HepG2 (cell line): ENCODE measurements around the gene SYCP2. TPM values are rescaled to one million over a fixed set of nuclear protein-coding genes. Genes with fewer than 3 reads are reported as not detected.

Experiments
- ERF ChIP-seq: IDR thresholded peaks from 2 replicates; pipeline ENCODE4 v1.6.1; 2018; ENCODE audit warnings: missing biosample characterization, missing genetic modification reagents
- FOXC1 ChIP-seq: sonication (generic); formaldehyde crosslinking; IDR thresholded peaks from 2 replicates; pipeline ENCODE4 v1.8.0; 2022; ENCODE audit warnings: mild to moderate bottlenecking, missing genetic modification reagents, borderline replicate concordance
- FOXM1 ChIP-seq: sonication (generic); formaldehyde crosslinking; IDR thresholded peaks from 2 replicates; pipeline ENCODE4 v1.5.0; 2020; ENCODE audit warnings: missing genetic modification reagents
- HDAC1 ChIP-seq: sonication (generic); formaldehyde crosslinking; IDR thresholded peaks from 2 replicates; pipeline ENCODE4 v1.5.1; 2020; ENCODE audit warnings: mild to moderate bottlenecking, missing genetic modification reagents
- HDAC2 ChIP-seq: sonication (generic); formaldehyde crosslinking; IDR thresholded peaks from 2 replicates; pipeline ENCODE4 v1.4.0; 2020; ENCODE audit warnings: missing genetic modification reagents
- KDM2A ChIP-seq: sonication (generic); formaldehyde crosslinking; IDR thresholded peaks from 2 replicates; pipeline ENCODE4 v1.4.0; 2020; ENCODE audit warnings: low read depth, missing genetic modification reagents, borderline replicate concordance
- MYNN ChIP-seq: sonication (generic); formaldehyde crosslinking; IDR thresholded peaks from 2 replicates; pipeline ENCODE4 v1.4.0; 2020; ENCODE audit warnings: mild to moderate bottlenecking, low read depth, missing genetic modification reagents
- MZF1 ChIP-seq: sonication (generic); formaldehyde crosslinking; IDR thresholded peaks from 2 replicates; pipeline ENCODE4 v1.8.1; 2023; ENCODE audit warnings: mild to moderate bottlenecking, missing genetic modification reagents, borderline replicate concordance
- POLR2AphosphoS5 ChIP-seq: IDR thresholded peaks from 2 replicates; pipeline ENCODE4 v1.6.1; 2012; ENCODE audit warnings: low read depth, low read length
- SALL1 ChIP-seq: sonication (generic); formaldehyde crosslinking; IDR thresholded peaks from 2 replicates; pipeline ENCODE4 v1.8.0; 2022; ENCODE audit warnings: mild to moderate bottlenecking, missing genetic modification reagents
- TP53 ChIP-seq: sonication (generic); formaldehyde crosslinking; conservative IDR thresholded peaks from 2 replicates; pipeline ENCODE4 v1.4.0; 2020; ENCODE audit warnings: missing genetic modification reagents
- ZMYM4 ChIP-seq: sonication (generic); formaldehyde crosslinking; IDR thresholded peaks from 2 replicates; pipeline ENCODE4 v1.8.1; 2023; ENCODE audit warnings: mild to moderate bottlenecking, missing genetic modification reagents
- ZNF282 ChIP-seq: fragments of 450-650 bp; IDR thresholded peaks from 2 replicates; pipeline ENCODE4 v1.6.1; 2018; ENCODE audit not compliant: partially characterized antibody
- ZNF574 ChIP-seq: sonication (generic); formaldehyde crosslinking; IDR thresholded peaks from 2 replicates; pipeline ENCODE4 v1.4.0; 2020; ENCODE audit warnings: missing genetic modification reagents
- ZNF7 ChIP-seq: IDR thresholded peaks from 2 replicates; pipeline ENCODE4 v1.6.1; 2016; ENCODE audit warnings: missing biosample characterization, missing genetic modification reagents
- ZNF766 ChIP-seq: sonication (generic); formaldehyde crosslinking; IDR thresholded peaks from 2 replicates; pipeline ENCODE4 v1.5.0; 2020; ENCODE audit warnings: missing genetic modification reagents, borderline replicate concordance
- ZNF777 ChIP-seq: sonication (generic); formaldehyde crosslinking; IDR thresholded peaks from 2 replicates; pipeline ENCODE4 v1.4.0; 2020; ENCODE audit warnings: missing genetic modification reagents
- ZNF782 ChIP-seq: sonication (generic); formaldehyde crosslinking; IDR thresholded peaks from 2 replicates; pipeline ENCODE4 v1.4.0; 2020; ENCODE audit warnings: missing genetic modification reagents, mild to moderate bottlenecking, borderline replicate concordance
- polyA plus RNA-seq, 8 experiments: library from polyadenylated mRNA; depleted of rRNA in 3 of 8; stranded (reverse) in 7 of 8; unstranded in 1 of 8; fragments of >200 nt; fragmentation: Illumina TruSeq in 4 of 8; extraction: Trizol in 4 of 8; gene quantifications; 2 replicates each; pipeline versions ENCODE4 v1.2.1 to v1.2.3, GENCODE V29; 2011 to 2016; ENCODE audit warnings: low read depth in 4 of 8, missing spikeins in 1 of 8, mixed read lengths in 1 of 8; ENCODE audit not compliant: insufficient read depth in 1 of 8
- total RNA-seq, 5 experiments: library from RNA; depleted of rRNA; stranded (reverse); fragments of >200 nt; fragmentation: Illumina TruSeq; extraction: Trizol; gene quantifications; 2 replicates each; pipeline ENCODE4 v1.2.3, GENCODE V29; 2016; ENCODE audit warnings: low read depth in 1 of 5
- TF ChIP-seq, protein P1 (sequence below): sonication (generic); formaldehyde crosslinking; IDR thresholded peaks from 2 replicates; pipeline ENCODE4 v1.4.0; 2020; ENCODE audit warnings: missing genetic modification reagents
- TF ChIP-seq, protein P2 (sequence below): IDR thresholded peaks from 2 replicates; pipeline ENCODE4 v1.6.1; 2012; ENCODE audit warnings: inconsistent platforms
- TF ChIP-seq, protein P3 (sequence below): sonication (generic); formaldehyde crosslinking; IDR thresholded peaks from 2 replicates; pipeline ENCODE4 v1.4.0; 2020; ENCODE audit warnings: missing genetic modification reagents

Gene SYCP2
- total and polyA plus RNA-seq, 2 of the 13 experiments (the other 11 are each of a cell fraction or from before 2014, with no cell fraction given) = 0.07 to 0.24 TPM

- TF ChIP-seq, protein P1, sequence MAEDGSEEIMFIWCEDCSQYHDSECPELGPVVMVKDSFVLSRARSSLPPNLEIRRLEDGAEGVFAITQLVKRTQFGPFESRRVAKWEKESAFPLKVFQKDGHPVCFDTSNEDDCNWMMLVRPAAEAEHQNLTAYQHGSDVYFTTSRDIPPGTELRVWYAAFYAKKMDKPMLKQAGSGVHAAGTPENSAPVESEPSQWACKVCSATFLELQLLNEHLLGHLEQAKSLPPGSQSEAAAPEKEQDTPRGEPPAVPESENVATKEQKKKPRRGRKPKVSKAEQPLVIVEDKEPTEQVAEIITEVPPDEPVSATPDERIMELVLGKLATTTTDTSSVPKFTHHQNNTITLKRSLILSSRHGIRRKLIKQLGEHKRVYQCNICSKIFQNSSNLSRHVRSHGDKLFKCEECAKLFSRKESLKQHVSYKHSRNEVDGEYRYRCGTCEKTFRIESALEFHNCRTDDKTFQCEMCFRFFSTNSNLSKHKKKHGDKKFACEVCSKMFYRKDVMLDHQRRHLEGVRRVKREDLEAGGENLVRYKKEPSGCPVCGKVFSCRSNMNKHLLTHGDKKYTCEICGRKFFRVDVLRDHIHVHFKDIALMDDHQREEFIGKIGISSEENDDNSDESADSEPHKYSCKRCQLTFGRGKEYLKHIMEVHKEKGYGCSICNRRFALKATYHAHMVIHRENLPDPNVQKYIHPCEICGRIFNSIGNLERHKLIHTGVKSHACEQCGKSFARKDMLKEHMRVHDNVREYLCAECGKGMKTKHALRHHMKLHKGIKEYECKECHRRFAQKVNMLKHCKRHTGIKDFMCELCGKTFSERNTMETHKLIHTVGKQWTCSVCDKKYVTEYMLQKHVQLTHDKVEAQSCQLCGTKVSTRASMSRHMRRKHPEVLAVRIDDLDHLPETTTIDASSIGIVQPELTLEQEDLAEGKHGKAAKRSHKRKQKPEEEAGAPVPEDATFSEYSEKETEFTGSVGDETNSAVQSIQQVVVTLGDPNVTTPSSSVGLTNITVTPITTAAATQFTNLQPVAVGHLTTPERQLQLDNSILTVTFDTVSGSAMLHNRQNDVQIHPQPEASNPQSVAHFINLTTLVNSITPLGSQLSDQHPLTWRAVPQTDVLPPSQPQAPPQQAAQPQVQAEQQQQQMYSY = 0 out of 2 replicates have a peak, but pooled peaks have one; percentile 10
- TF ChIP-seq ZNF7 (no peak), ZNF777 (CRISPR knock-in tag) (peak; percentile 40; the same call in 1 of the 2 replicates), ZNF766 (CRISPR knock-in tag) (no peak; the same call in 1 of the 2 replicates), FOXC1 (peak; percentile 46; the same call in 1 of the 2 replicates), POLR2AphosphoS5 (no peak), ZNF574 (CRISPR knock-in tag) (peak; percentile 33; the same call in 1 of the 2 replicates), ERF (CRISPR knock-in tag) (0 out of 2 replicates have a peak, but pooled peaks have one; percentile 25), FOXM1 (CRISPR knock-in tag) (no peak), ZNF282 (no peak), HDAC2 (CRISPR knock-in tag) (0 out of 2 replicates have a peak, but pooled peaks have one; percentile 28), SALL1 (0 out of 2 replicates have a peak, but pooled peaks have one; percentile 31), ZNF782 (CRISPR knock-in tag) (no peak), MZF1 (no peak), MYNN (CRISPR knock-in tag) (no peak), TP53 (CRISPR knock-in tag) (no peak), HDAC1 (CRISPR knock-in tag) (0 out of 2 replicates have a peak, but pooled peaks have one; percentile 20), ZMYM4 (CRISPR knock-in tag) (0 out of 2 replicates have a peak, but pooled peaks have one; percentile 53), KDM2A (CRISPR knock-in tag) (peak; percentile 79)
- TF ChIP-seq, protein P2, sequence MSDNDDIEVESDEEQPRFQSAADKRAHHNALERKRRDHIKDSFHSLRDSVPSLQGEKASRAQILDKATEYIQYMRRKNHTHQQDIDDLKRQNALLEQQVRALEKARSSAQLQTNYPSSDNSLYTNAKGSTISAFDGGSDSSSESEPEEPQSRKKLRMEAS = no peak; the same call in 1 of the 2 replicates
- TF ChIP-seq, protein P3, sequence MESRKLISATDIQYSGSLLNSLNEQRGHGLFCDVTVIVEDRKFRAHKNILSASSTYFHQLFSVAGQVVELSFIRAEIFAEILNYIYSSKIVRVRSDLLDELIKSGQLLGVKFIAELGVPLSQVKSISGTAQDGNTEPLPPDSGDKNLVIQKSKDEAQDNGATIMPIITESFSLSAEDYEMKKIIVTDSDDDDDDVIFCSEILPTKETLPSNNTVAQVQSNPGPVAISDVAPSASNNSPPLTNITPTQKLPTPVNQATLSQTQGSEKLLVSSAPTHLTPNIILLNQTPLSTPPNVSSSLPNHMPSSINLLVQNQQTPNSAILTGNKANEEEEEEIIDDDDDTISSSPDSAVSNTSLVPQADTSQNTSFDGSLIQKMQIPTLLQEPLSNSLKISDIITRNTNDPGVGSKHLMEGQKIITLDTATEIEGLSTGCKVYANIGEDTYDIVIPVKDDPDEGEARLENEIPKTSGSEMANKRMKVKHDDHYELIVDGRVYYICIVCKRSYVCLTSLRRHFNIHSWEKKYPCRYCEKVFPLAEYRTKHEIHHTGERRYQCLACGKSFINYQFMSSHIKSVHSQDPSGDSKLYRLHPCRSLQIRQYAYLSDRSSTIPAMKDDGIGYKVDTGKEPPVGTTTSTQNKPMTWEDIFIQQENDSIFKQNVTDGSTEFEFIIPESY (CRISPR knock-in tag) = peak; percentile 54
Observed at GRCh38 chr20:59933849-59934585, 580 bp upstream of the SYCP2 start (continued).
